ENCODE measurements around the gene MIS18BP1.

Gene MIS18BP1

DNA sequence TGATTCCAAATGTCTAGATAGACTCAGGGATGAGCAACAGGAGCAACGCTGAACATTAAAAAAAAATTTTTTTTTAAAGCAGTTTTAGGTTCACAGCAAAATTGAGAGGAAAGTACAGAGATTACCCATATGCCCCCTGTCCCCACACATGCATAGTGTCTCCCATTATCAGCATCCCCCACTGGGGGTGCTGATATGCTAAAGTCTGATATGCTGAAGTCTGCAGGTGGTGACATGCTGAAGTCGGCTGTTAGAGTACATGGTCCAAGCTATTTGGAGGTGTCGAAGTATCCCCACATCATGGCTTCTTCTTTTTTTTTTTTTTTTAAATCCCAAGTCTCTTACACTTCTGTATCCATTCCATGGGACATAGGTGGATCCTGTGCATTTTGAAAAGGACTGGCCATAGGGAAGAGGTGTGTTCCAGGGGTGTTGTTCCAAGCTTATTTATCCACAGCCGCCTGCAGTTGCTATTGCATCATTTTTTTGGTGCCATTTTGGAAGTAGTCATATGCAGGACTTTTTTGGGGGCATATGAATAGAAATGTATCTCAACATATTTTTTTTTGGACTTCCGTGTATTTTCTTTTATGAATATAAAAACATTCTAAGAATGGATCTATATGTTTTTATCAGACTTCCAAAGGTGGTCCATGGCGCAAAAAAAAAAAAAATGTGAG is 19.0 kb upstream of the MIS18BP1 start:
- no peak for DNase-seq (ENCODE audit: low read depth)
- no peak overlapping the region for H3K4me3 ChIP-seq (ENCODE audit: low read depth, low read length)
- TF ChIP-seq, protein P1, sequence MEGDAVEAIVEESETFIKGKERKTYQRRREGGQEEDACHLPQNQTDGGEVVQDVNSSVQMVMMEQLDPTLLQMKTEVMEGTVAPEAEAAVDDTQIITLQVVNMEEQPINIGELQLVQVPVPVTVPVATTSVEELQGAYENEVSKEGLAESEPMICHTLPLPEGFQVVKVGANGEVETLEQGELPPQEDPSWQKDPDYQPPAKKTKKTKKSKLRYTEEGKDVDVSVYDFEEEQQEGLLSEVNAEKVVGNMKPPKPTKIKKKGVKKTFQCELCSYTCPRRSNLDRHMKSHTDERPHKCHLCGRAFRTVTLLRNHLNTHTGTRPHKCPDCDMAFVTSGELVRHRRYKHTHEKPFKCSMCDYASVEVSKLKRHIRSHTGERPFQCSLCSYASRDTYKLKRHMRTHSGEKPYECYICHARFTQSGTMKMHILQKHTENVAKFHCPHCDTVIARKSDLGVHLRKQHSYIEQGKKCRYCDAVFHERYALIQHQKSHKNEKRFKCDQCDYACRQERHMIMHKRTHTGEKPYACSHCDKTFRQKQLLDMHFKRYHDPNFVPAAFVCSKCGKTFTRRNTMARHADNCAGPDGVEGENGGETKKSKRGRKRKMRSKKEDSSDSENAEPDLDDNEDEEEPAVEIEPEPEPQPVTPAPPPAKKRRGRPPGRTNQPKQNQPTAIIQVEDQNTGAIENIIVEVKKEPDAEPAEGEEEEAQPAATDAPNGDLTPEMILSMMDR (conservative IDR thresholded peaks at IDR 0.05; ENCODE audit: low read depth, low read length): no peak

DNA sequence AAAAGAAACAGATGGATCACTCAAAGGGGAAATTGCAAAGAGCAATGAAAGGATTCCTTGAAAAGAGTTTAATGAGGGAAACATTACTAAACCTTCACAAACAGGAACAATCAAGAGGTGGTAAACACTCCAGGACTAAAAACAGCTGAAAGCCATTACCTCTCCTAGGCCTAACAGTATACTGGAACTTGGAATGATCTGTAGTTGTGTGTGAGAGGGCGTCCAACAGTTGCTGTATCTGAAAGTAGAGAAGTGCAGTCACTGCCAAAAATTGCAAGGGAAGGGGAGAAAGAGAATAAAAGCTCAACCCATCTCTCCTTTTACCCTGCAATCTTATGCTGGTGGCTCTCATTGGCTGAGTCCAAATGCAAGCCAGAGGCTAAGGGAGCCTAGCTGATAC is 17.0 kb upstream of the MIS18BP1 start:
- H3K4me3 ChIP-seq (ENCODE audit: low read depth, low read length): no peak overlapping the region
- no peak for DNase-seq (ENCODE audit: low read depth)
- TF ChIP-seq, protein P1 (conservative IDR thresholded peaks at IDR 0.05; ENCODE audit: low read depth, low read length): no peak

DNA sequence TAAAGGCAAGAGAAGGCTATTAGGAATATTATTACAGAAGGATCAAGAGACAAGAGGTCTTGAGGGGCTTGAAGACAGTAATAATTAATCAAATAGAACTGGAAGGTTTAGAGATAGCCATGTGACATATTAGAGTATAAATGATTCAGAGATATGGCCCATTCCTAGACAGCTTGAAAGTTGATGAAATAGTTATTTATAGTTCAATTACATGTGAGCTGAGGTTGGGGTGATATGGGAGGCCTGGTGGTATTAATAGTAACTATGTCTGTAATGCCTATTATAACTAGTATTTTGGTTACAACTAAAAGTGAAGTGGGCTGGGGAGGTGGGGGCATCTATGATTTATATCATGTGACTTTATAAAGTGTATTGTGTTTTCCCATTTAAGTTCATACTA is 14.1 kb upstream of the MIS18BP1 start:
- no peak for DNase-seq (ENCODE audit: low read depth)
- TF ChIP-seq, protein P1 (conservative IDR thresholded peaks at IDR 0.05; ENCODE audit: low read depth, low read length): no peak

DNA sequence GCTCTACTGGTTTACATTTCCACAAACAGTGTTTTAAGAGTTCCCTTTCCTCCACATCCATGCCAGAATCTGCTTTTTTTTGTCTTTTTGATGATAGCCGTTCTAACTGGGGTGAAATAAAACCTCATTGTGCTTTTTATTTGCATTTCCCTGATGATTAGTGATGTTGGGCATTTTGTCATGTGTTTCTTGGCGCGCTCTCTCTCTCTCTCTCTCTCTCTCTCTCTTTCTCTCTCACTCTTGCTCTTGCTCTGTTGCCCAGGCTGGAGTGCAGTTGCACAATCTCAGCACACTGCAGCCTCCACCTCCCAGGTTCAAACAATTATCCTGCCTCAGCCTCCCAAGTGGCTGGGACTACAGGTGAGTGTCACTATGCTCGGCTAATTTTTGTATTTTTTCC is 9.6 kb upstream of the MIS18BP1 start:
- DNase-seq (ENCODE audit: low read depth): no peak
- TF ChIP-seq, protein P1 (conservative IDR thresholded peaks at IDR 0.05; ENCODE audit: low read depth, low read length): no peak
- H3K4me3 ChIP-seq (ENCODE audit: low read depth, low read length): no peak overlapping the region

More for the DNA sequence above, 14.1 kb upstream of the MIS18BP1 start:
- no peak overlapping the region for H3K4me3 ChIP-seq (ENCODE audit: low read depth, low read length)

DNA sequence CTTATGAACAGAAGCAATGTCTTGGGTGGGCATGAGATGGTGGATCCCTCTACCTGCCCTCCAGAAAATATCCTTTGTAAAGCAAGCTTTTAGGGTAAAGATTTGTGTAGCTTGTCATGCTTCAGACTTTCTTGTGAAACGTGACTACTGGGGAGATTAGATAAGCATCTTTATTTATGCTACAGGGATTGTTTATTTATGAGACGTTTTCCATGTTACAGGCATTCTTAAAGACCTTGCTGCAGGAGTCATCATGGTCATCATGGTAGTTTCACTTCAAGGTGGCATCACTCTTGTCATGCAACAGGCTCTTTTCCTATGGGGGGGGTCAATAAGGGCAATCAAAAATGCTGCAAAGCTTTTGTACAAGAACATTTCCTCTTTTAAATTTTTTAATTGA is 8.2 kb upstream of the MIS18BP1 start:
- TF ChIP-seq, protein P1 (conservative IDR thresholded peaks at IDR 0.05; ENCODE audit: low read depth, low read length): no peak
- H3K4me3 ChIP-seq (ENCODE audit: low read depth, low read length): no peak overlapping the region
- DNase-seq (ENCODE audit: low read depth): no peak

DNA sequence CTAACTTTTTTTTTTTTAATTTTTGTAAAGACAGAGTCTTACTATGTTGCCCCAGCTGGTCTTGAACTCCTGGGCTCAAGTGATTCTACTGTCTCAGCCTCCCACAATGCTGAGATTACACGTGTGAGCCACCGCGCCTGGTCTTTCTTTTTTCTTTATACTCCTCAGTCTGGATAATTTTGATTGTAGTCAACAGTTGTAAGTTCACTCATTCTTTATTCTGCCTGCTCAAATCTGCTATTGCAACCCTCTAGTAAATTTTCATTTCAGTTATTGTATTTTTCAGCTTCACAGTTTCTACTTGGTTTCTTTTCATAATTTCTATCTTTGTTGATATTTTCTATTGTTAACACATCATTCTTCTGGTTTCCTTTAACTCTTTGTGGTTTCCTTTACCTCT is 5.8 kb upstream of the MIS18BP1 start:
- DNase-seq (ENCODE audit: low read depth): no peak
- H3K4me3 ChIP-seq (ENCODE audit: low read depth, low read length): no peak overlapping the region
- TF ChIP-seq, protein P1 (conservative IDR thresholded peaks at IDR 0.05; ENCODE audit: low read depth, low read length): no peak

DNA sequence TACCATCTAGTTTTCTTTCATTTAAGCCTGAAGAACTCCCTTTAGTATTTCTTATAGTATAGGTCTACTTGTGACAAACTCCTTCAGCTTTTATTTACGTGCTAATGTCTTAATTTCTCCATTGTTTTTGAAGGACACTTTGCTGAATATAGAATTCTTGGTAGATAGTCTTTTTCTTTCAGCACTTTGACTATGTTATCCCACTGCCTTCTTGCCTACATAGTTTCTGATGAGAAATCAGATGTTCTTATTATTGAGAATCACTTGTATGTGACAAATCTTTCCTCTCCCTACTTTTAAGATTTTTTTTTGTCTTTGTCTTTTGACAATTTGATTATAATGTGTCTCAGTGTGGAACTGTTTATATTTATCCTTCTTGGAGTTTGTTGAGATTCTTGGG is 5.1 kb upstream of the MIS18BP1 start:
- no peak for DNase-seq (ENCODE audit: low read depth)
- no peak overlapping the region for H3K4me3 ChIP-seq (ENCODE audit: low read depth, low read length)
- TF ChIP-seq, protein P1 (conservative IDR thresholded peaks at IDR 0.05; ENCODE audit: low read depth, low read length): no peak

Measured in choroid plexus epithelial cell (primary cell).